H7 (cell line): ENCODE results near the gene IFNA7. TPM values are rescaled to one million over a fixed set of nuclear protein-coding genes. Genes with fewer than 3 reads are reported as not detected.
"Not testable (repeated sequence)": the region's sequence is repeated elsewhere in the genome, so short reads cannot be mapped to it uniquely, and the experiment has no call there.

ENCODE experiments used
- DNase-seq: peaks from one replicate; pipeline ENCODE4 v3.0.0; 2012
- H3K27me3 ChIP-seq: 2 replicates; pipeline ENCODE4 v1.6.0; 2011; ENCODE audit warnings: mild to moderate bottlenecking, low read length; ENCODE audit not compliant: control insufficient read depth, insufficient read depth
- H3K36me3 ChIP-seq: replicated peaks from 2 replicates; pipeline ENCODE4 v1.5.1; 2011; ENCODE audit warnings: low read length; ENCODE audit not compliant: control insufficient read depth, insufficient read depth
- H3K4me3 ChIP-seq: 2 replicates; pipeline ENCODE4 v1.5.1; 2011; ENCODE audit warnings: low read depth, mild to moderate bottlenecking, control low read depth, low read length, moderate library complexity; ENCODE audit not compliant: insufficient read depth
- total RNA-seq: library from RNA; depleted of rRNA; stranded (reverse); fragments of >200 nt; shearing (Covaris generic); gene quantifications from 2 replicates; pipeline ENCODE4 v1.2.3, GENCODE V29; 2014

Gene IFNA7
- total RNA-seq, 1 experiment from 2014 or later, result not detected

DNA sequence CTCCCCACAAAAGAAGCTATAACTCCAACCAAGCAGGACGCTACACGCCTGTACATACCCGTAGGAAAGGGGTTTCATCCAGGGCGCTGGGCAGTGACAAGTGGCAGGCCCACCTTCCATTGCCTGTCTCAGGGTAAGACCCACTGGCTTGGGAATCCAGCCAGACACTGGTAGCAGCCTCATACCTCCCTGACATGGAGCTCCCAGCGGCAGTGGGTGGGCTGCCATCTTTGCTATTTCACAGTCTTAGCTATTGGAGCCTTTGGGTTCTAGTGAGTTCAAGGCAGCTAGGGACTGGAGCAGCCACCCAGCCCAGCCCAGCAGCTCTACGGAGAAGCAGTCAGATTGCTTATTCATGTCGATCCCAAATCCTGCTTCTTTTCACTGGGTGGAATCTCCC lies 8.3 kb upstream of the IFNA7 start:
- H3K36me3 ChIP-seq, result no peaks in the 10 kb centered on the region
- H3K4me3 ChIP-seq, result no peak overlapping the region
- DNase-seq, result no peak
- no peaks in the 10 kb centered on the region for H3K27me3 ChIP-seq

DNA sequence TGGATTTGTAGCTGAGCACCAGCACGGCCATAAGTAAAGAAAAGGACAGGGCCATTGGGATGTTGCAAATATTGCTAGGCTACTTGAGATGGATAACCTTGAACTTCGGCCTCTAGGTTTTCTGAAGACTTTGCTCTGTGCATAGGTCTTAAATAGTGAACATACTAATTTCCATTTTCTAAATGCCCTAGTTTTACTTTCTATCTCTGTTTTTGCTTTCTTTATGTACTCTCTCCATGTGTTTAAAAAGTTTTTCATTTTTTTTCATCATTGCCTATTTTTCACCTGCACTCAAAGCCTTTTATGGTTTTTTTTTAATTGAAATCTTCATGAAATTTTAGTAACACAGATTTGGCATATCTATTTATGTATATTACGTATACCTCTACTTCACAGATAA lies 5.0 kb upstream of the IFNA7 start, which contains the start of gene IFNA10:
TSS of gene IFNA10 (minus strand) at position 101 of the 400 bp plus-strand sequence. CDS start at position 55, 46 bp downstream.
- H3K4me3 ChIP-seq, H3K27me3 ChIP-seq, H3K36me3 ChIP-seq, DNase-seq: not testable (repeated sequence)

DNA sequence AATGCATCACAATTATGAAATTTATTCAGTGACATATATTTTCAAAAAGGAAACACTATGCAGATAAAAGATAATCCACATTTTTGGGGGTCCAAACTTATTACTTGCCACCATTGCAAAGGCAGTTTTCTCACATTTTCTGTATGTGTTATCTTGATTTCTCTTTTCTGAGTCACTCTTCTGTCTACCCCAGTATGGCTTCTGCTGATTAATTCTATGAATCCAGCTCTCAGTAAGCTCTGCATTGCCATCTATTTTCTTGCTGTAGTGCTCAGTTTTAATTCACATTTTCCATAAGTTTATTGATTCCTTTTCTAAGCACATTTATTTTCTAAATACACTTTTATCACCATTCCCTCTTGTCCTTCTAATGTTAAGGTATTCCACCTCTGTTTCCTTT lies 3.2 kb upstream of the IFNA7 start:
- Histone ChIP-seq H3K4me3 (no peak overlapping the region), H3K36me3 (no peaks in the 10 kb centered on the region), H3K27me3 (no peaks in the 10 kb centered on the region)
- DNase-seq, result no peak

DNA sequence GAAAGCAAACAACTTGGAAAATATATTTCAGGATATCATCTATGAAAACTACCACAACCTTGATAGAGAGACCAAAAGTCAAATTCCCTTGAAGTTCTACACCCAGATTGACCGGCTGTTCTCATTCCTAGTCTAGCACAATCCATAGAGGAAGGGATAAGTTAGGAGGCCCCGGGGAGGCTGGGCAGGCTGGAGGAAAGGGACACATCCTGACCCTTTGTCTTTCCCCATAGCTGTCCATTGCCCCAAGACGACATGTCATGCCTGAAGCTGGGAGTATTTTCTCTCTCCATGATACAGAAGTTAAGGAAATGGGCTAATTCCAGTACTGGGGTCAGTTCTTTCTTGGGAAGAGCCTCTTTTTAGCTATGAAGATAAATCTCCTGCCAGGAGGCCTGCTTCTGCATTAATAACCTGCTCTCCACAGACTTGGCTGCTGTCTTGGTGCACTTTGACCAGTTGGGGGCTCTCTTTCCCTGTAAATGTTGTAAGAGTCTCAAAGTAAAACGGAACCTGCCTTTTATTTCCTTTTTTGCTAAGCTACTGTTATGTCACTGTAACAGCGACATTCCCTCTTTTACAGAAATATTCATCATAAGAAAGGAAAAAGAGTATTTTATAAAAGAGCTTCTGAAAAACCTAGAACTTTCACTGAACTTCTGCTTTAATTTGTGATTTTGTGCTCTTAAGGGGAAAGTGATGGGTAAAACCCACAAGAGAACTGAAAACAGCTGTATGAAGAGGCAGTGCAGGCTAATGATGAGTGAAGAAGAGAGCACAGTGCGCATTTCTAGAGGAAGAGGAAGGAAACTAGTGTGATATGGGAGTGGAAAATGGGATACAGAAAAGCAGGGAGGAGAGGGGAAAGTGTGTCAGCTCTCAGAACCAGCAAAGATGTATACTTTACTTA lies 6.9 kb downstream of the IFNA7 start:
- DNase-seq, H3K36me3 ChIP-seq, H3K4me3 ChIP-seq, H3K27me3 ChIP-seq: not testable (repeated sequence)

DNA sequence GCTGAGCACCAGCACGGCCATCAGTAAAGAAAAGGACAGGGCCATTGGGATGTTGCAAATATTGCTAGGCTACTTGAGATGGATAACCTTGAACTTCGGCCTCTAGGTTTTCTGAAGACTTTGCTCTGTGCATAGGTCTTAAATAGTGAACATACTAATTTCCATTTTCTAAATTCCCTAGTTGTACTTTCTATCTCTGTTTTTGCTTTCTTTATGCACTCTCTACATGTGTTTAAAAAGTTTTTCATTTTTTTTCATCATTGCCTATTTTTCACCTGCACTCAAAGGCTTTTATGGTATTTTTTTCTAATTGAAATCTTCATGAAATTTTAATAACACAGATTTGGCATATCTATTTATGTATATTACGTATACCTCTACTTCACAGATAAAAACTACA lies 14.5 kb downstream of the IFNA7 start, which contains the start of gene IFNA4:
TSS of gene IFNA4 (minus strand) at position 101 of the 400 bp plus-strand sequence. CDS start at position 45, 56 bp downstream.
- not testable (repeated sequence) for H3K36me3 ChIP-seq, DNase-seq, H3K27me3 ChIP-seq, H3K4me3 ChIP-seq

DNA sequence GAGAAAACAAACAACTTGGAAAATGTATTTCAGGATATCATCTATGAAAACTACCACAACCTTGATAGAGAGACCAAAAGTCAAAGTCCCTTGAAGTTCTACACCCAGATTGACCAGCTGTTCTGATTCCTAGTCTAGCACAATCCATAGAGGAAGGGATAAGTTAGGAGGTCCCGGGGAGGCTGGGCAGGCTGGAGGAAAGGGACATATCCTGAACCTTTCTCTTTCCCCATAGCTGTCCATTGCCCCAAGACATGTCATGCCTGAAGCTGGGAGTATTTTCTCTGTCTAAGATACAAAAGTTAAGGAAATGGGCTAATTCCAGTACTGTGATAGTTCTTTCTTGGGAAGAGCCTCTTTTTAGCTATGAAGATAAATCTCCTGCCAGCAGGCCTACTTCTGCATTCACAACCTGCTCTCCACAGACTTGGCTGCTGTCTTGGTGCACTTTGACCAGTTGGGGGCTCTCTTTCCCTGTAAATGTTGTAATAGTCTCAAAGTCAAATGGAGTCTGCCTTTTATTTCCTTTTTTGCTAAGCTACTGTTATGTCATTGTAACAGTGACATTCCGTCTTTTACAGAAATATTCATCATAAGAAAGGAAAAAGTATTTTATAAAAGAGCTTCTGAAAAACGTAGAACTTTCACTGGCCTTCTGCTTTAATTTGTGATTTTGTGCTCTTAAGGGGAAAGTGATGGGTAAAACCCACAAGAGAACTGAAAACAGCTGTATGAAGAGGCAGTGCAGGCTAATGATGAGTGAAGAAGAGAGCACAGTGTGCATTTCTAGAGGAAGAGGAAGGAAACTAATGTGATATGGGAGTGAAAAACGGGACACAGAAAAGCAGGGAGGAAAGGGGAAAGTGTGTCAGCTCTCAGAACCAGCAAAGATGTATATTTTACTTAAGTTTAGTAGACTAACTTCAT lies 18.9 kb downstream of the IFNA7 start:
- DNase-seq, result peak; percentile 2
- H3K4me3 ChIP-seq, H3K27me3 ChIP-seq, H3K36me3 ChIP-seq: not testable (repeated sequence)

DNA sequence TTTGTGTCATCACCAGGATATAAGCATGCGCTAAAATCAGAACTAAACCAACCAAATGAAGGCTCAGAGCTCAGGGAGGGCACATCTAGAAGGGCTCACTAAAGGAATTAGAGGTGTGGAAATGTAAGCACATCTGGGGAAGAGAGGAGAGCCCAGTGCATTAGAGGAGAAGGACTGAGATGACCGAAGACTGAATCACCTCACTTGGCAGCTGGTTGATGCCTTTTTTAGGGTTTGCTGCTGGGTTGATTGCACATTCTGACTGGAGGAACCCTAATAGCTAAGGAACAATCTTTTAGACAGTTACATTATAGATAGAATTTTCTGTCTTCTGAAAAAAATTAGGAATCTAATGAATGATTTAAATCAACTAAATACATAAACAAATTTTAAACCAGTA lies 27.3 kb downstream of the IFNA7 start:
- no peak overlapping the region for H3K4me3 ChIP-seq
- DNase-seq, result no peak
- H3K27me3 ChIP-seq, result no peaks in the 10 kb centered on the region
- no peaks in the 10 kb centered on the region for H3K36me3 ChIP-seq

DNA sequence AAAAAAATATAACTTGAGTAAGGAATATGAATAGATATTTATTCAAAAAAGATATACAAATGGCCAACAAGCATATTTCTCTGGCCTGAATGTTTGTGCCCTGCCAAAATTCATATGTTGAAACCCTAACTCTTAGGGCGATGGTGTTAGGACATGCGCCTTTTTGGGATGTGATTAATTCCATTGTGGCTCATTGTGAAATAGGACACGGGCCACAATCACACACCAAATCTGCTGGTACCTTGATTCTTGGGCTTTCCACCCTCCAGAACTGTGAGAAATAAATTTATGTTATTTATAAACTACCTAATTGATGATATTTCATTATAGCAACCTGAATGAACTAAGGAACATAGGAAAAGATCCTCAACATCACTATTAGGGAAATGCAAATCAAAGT lies 29.8 kb downstream of the IFNA7 start:
- H3K27me3 ChIP-seq, result no peaks in the 10 kb centered on the region
- no peaks in the 10 kb centered on the region for H3K36me3 ChIP-seq

DNA sequence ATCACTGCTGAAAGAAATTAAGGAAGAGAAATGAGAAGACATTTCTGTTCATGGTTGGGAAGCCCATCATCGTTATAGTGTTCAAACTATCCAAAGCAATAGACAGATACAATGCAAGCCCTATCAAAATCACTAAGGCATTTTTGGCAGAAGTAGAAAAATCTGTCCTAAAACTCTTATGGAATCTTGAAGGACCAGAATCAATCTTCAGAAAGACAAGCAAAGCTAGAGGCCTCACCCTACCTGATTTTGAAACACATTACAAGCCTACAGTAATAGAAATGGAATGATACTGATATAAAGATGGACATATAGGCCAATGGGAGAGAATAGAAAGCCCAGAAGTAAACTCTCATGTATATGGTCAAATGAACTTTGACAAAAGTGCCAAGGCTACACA lies 30.7 kb downstream of the IFNA7 start:
- no peak for DNase-seq
- Histone ChIP-seq H3K36me3 (no peaks in the 10 kb centered on the region), H3K27me3 (no peaks in the 10 kb centered on the region), H3K4me3 (no peak overlapping the region)

More for the DNA sequence above, 29.8 kb downstream of the IFNA7 start:
- H3K4me3 ChIP-seq, result no peak overlapping the region
- no peak for DNase-seq

DNA sequence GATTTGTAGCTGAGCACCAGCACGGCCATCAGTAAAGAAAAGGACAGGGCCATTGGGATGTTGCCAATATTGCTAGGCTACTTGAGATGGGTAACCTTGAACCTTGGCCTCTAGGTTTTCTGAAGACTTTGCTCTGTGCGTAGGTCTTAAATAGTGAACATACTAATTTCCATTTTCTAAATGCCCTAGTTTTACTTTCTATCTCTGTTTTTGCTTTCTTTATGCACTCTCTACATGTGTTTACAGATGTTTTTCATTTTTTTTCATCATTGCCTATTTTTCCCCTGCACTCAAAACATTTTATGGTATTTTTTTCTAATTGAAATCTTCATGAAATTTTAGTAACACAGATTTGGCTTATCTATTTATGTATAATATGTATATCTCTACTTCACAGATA lies 35.4 kb downstream of the IFNA7 start, which contains the start of gene IFNA21:
TSS of gene IFNA21 (minus strand) at position 101 of the 400 bp plus-strand sequence. CDS start at position 53, 48 bp downstream.
- H3K27me3 ChIP-seq, H3K36me3 ChIP-seq, DNase-seq, H3K4me3 ChIP-seq: not testable (repeated sequence)

DNA sequence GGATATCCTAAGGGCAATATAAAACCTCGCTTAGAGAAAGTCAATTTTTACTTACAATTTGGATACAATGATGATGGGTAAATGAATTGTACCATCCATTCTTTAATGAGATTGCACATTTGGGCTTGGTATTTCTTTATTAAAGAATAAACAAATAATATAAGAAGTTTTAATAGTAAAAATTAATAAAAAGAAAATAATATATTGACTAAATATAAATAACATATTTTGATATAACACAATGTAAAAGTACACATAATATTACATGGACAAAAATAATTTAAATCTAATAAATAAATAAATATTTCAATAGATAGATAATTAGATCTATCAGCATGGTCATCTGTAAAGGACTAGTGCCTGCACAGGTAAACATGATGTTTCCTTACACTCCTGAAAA lies 36.5 kb downstream of the IFNA7 start:
- Histone ChIP-seq H3K27me3 (no peaks in the 10 kb centered on the region), H3K4me3 (no peak overlapping the region)
- no peak for DNase-seq

DNA sequence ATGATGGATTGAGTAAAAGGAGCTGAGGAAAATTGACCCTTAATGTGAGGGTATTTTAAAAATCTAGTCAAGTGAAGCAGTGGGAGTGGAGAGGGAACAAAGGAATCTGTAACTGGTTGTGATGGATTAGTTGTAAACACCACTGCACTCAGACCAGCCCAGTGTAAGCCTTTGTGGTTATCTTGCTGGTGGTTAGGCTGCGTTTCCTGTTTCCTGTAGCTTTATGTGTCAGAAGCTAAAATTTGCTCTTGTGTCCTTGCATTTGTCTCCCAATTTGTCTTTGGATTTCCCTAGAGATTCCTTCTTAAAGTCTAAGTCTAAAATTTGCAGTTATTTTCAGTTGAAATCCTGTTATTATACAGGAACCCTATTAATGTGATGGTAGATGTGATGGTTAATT lies 41.8 kb downstream of the IFNA7 start:
- H3K27me3 ChIP-seq, result no peaks in the 10 kb centered on the region
- no peak overlapping the region for H3K4me3 ChIP-seq
- DNase-seq, result no peak
- H3K36me3 ChIP-seq, result no peaks in the 10 kb centered on the region

More for the DNA sequence above, 36.5 kb downstream of the IFNA7 start:
- no peaks in the 10 kb centered on the region for H3K36me3 ChIP-seq

DNA sequence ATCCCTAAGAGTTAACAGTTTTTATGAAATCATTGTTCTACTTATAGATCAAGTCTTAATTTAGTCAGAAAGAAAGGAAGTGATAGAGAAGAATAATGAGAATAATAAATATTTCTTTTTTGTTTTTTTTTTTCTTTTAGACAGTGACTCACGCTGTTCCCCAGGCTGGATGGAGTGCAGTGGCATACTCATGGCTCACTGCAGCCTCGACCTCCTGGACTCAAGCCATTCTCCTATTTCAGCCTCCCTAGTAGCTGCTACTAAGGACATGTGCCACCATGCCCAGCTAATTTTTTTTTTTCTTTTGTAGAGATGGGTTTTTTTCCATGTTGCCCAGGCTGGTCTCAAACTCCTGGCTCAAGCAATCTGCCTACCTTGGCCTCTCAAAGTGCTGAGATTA lies 46.5 kb downstream of the IFNA7 start:
- Histone ChIP-seq H3K36me3 (no peaks in the 10 kb centered on the region), H3K27me3 (no peaks in the 10 kb centered on the region), H3K4me3 (no peak overlapping the region)
- no peak for DNase-seq

DNA sequence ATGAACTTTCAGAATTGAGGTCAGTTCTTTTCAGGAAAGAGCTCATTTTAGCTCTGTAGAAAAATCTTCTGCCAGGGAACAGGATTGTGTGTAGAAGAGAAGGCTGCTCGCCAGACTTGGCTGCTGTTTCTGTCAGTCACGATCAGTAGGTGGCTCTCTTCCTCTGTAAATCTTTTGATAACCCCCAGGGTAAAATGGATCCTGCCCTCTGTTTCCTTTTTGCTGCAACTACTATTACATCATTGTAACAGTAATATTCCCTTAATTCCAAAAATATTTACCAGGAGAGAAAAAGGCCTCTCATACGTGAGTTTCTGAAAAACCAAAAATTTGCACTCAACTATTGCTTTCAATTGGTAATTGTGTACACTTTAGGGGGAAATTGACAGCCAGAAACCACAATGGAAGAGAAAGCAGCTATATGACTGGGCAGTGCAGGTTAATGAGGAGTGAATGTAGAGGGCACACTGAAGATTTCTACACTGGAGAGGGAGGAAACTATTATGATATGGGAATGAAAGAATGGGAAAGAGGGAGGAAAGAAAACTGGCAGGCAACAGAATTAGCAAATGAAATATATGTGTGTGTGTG lies 47.9 kb downstream of the IFNA7 start:
- Histone ChIP-seq H3K27me3 (no peaks in the 10 kb centered on the region), H3K36me3 (no peaks in the 10 kb centered on the region), H3K4me3 (no peak overlapping the region)
- DNase-seq, result peak; percentile 31
